HG02763 (cell line): ENCODE measurements around the gene FRS2.

ENCODE experiments used
- ATAC-seq: cut with Tn5 transposase; IDR thresholded peaks from one replicate; pipeline ENCODE4 v1.9.1; 2021; ENCODE audit warnings: mild to moderate bottlenecking, moderate library complexity; ENCODE audit not compliant: unreplicated experiment

Gene FRS2

DNA sequence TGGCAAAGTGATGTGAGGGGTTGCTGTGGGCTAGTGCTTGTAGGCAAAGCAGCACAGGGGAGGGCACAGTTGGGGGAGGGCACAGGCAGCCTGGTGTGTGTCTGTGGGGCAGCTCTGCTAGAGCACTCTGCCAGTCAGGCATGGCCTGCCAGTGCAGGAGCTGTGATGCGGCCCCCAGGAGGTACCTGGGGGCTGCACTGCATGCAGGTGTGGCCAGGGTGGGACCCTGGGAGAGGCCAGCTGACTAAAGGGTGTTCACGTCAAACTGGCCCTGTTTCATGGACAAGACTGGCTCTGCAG lies 54.1 kb downstream of the FRS2 start:
- no peak for ATAC-seq

DNA sequence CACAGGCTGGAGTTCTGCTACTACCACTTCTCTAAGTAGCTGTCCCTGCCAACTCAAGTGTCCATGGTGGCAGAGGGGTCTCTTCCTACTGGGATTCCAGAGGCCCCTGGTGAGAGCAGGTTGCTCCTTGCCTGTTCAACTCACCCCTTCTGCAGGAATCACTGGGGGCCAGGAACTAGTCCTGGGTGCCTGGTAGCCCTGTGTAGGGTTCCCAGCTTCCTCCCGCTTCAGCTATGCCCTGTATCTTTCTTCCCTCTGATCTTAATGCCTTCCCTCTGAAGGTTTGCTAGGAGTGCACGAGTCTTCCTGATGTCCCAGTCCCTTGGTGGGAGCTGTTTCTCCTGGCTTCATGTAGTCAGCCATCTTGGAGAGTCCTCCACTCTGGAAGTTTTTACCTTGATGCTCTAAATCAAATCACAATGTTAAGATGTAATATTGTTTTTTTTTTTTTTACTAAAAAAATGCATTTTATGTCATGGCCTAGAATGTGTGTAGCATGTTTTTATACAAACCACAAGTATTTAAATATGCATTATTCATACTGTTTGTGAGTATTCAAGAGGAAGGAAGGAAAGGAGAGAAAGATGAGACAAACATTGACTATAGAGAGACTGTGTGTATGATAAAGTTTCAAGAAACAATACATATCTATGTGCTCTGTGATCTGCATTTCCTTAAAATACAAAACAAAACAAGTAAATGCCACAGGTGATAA lies 54.7 kb downstream of the FRS2 start:
- ATAC-seq, result no peak

DNA sequence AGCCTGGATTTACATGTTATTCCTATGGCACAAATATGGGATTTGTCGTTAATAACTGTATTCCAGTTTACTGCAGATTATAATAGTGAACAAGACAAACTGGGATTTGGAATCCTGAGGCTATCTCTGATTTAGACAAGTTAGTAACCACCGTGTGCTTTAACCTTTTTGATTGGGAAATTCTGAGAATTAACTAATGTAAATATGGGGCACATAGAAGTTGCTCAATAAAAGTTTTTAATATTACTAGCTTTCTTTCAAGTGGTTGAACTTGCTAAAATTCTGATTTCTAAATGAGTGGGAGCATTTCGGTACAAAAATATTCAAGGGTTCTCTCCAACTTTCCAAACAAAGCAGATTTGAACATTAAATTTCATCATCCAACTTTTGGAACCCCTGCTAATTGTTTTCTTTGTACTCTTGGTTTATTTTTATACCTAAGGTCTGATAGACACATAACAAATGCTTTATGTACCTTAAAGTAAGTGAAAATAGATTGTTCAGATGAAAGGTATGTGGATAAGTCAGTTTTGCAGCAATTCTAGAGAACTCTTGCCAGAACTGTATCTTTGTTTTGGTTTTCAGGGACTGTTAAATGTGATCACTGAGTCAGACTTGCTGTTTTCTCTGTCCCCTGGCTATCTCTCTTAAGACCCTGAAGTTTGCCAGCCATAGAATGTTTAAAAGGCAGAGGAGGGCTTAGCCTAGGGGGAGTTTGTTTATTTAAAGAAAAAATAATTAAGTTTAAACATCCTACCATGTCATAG lies 57.5 kb downstream of the FRS2 start:
- no peak for ATAC-seq

DNA sequence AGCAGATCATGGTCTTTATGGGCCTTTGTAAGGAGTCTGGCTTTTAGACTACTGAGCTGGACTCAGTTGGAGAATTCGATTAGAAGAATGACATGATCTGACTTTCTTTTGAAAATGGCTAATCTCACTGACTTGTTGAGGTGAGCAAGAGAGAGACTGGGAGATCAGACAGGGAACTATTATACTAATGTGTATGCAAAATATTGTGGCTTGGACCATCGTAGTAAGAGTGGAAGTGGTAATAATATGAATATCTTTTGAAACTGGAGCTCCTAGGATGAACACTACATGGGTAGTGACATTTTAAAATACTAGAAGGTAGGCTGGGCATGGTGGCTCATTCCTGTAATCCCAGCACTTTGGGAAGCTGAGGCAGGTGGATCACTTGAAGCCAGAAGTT lies 58.8 kb downstream of the FRS2 start:
- ATAC-seq, result no peak

DNA sequence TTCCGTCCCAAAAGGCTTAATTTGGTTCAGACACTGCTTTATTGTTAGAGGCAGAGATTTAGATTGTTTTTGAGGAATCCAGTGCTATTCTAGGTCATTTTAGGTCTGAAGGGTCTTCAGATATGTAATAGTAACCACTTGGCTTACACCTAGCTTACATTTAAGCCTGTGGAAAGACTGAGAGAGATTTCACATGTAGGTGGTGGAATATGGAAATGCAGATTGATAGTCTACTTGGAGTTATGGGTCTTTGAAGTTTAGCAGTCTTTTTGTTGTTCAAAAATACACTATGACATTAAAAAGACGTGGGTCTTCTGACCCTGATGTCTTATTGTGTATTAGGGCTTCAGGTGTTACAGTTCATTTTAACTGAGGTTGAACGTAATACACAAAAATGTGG lies 63.7 kb downstream of the FRS2 start:
- ATAC-seq, result no peak

DNA sequence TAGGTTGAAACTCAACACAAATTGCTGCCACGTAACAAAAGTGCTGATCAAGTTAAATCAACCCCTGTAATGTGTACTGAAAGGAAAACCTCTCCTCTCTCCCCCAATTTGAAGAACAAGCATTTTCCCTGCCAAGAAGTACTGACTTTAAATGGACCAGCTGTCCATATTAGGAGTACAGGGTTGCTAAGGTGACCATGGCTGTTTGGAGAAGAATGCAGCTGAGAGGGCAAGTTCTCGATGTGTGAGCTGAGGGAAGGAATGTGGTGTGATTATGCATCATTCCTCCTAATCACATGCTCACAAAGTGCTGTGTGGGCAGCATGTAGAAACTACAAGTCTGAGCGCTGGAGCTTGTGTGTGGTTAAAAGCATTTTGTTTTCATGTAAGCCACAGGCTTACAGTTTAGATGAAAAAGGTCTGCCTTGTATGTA lies 64.2 kb downstream of the FRS2 start:
- peak; percentile 82 for ATAC-seq

DNA sequence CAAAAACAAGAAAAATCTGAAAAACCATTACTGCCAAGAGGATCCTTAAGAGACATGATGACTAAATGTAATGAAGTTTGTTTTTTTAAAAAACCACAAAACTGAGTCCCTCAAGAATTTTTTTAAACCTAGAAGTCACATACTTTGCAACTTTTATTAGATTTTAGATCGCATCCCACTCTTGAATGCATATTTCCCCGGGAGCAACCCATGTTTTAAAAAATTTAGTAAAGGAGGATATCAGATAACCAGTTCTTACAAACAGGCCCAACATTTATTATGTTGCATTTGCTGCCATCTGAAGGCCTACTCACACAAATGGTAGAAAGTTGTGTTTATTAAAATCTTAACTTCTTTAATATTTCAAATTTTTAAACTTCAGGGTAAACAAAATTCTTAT lies 70.8 kb downstream of the FRS2 start:
- ATAC-seq, result no peak

DNA sequence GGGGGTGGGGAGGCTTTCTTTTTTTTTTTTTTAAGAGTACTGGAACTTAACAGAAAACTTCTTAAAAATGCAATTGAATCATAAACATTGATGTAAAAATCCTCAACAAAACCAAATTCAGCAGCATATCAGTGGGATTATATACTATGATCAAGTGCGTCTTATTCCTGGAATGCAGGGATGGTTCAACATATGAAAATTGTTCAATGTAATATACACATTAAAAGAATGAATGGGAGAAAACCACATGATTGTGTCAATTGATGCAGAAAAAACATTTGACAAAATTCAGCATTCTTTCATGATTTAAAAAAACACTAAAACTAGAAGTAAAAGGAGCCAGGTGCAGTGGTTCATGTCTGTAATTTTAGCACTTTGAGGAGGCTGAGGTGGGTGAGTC lies 73.9 kb downstream of the FRS2 start:
- ATAC-seq, result no peak

DNA sequence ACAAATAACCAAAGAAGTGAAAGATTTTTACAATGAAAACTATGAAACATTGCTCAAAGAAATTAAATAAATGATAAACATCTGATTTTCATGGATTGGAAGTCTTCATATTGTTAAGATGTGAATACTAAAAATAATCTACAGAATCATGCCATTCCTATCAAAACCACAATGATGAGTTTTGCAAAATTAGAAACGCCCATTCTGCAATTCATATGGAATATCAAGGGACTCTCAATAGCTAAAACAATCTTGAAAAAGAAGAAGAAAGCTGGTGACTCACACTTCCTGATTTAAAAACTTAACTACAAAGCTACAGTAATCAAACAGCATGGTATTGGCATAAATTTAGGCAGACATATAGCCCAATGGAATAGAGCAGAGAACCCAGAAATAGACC lies 74.9 kb downstream of the FRS2 start:
- ATAC-seq, result no peak

DNA sequence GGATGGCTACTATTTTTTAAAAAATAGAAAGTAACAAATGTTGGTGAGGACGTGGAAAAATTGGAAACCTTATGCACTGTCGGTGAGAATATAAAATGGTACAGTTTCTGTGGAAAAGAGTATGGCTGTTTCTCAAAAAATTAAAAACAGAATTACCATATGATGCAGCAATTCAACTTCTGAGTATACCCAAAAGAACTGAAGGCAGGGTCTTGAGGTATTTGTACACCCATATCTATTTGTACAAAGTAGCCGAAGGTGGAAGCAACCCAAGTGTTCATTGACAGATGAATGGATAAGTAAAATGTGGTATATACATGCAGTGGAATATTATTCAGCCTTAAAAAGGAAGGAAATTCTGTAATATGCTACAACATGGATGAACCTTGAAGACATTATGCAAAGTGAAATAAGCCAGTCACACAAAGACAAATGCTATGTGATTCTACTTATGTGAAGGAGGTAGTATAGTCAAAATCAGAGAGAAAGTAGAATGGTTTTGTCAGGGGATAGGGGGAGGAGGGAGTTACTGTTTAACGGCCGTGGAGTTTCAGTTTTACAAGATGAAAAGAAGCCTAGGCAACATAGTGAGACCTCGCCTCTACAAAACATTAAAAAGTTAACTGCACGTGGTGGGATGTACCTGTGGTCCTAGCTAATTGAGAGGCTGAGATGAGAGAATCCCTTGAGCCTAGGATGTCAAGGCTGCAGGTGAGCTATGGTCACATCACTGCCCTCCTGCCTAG lies 76.7 kb downstream of the FRS2 start:
- ATAC-seq, result peak; percentile 67

DNA sequence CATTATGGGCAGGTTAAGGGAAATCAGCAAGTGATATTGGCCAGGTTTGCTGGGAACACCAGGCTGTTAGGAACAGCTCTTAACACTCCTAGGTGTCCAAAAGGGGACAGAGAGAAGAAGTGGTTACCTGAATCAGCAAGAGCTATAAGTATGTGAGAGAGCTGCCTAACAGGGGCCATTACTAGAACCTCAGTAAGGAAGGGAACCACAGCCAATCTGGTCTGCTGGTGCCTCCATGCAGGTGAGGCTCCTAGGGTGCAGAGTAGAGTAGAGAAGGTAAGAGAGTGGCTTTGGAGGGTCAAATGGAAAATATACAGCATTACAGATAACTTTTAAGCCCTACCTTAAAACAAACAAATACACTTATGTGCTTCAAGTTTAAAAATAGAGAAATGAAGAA lies 78.5 kb downstream of the FRS2 start:
- no peak for ATAC-seq

DNA sequence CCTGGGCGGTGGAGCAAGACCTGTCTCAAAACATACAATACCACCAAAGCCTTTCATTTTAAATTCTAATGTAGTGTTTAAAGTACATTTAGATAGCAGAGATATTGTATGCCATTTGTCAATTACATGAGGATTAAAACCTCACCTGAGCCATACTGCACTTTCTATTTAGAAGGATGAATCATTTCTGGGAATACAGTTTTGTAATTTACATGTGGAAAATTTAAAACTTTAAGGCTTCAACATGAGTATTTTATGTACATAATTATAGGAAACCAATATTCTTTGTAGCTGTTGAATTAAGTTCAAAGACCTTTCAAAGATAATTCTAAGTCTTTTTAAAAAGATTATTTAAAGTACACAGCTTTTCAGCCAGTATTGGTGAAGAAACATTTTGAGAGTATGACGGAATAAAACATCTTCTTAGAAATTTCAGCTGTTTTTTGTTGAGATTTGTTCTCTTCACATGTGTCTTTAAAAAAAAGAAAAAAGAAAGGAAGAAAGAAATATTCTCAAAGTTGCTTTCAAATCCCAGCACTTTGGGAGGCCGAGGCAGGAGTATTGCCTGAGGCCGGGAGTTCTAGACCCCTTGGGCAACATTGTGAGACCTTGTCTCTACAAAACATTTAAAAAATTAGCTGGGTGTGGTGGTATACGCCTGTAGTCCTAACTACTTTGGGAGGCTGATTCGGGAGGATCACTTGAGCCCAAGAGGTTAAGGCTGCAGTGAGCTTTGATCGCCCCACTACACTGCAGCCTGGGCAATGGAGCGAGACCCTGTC lies 80.6 kb downstream of the FRS2 start:
- no peak for ATAC-seq

DNA sequence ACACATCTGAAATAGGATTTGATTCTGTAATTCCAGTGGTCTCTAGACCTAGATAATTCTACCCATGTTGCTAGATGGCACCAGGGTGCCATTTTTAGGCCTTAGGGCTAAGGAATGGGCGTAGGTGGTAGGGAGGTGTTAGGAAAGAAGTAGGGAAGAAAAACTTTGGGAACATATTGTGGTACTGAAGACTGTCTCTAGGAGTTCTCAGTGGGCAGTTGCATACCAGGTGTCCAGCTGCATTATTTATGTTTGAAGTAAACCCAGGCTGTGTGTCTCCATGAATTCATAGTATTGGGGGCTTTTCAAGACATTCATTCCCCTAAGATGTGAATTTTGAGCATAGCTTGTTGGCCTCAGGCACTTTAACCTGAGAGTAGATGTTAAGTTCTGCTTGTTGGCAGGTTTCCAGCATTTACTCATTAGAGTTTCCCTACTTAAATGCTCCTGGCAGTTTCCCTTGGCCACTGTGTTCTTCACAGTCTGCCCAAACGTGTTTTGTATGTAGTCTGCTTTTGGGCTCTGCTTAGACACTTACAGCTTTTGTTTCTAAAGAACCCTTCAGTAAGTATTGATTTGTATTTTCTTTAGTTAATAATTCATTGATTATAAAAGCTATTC lies 83.5 kb downstream of the FRS2 start:
- no peak for ATAC-seq

DNA sequence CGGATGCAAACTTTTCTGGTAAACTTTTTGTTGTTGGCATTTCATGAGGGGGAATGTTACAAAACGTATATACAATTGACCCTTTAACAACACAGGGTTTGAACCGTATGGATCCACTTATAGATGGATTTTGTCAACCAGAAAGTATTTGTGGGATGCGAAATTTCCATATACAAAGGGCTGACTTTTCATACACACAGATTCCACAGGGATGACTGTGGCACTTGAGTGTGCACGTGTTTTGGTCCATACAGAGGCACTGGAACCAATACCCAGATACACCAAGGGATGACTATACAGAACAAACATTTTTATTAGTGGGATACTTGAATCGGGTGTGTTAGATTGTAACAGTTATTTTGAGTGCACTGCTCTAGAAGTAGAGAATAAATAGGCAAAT lies 85.3 kb downstream of the FRS2 start:
- no peak for ATAC-seq

DNA sequence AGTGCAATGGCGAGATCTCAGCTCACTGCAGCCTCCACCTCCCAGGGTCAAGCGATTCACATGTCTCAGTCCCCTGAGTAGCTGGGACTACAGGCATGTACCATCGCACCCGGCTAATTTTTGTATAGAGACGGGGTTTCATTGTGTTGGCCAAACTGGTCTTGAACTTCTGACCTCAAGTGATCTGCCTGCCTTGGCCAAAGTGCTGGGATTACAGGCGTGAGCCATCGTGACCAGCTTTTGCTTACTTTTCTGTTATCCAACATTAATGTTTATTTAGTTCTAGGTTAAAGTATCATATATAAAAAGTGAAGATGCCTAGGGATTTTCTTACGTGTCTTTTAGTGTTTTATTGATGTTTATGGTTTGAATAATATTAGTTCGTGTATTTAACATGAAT lies 86.2 kb downstream of the FRS2 start:
- ATAC-seq, result no peak

DNA sequence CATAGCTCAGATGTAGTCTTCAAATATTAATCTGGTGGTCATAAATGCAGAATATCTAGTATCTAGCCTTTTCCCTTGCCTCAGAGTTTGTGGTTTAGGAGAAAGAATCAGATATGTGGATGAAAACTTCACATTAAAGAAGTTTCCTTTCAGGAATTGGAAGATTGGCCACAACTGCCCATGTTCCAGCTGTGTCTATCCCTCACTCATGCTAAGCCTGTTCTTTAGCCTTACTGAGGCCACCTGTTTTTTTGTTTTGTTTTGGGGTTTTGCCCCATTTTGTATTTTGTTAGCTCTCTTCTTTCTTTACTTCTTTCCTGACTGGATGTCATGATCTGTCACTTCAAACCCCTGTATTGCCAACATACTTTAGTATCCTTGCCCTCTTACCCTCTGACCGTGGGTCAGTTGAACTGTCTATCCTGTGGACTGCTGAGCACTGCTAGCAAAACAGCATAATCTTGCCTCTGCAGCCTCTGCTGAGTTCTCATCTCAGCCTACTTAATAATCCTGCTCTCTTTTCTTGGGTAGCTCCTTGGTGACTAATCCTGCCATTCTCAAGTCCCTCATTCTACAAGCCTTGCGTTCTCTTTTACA lies 93.1 kb downstream of the FRS2 start:
- ATAC-seq, result no peak

DNA sequence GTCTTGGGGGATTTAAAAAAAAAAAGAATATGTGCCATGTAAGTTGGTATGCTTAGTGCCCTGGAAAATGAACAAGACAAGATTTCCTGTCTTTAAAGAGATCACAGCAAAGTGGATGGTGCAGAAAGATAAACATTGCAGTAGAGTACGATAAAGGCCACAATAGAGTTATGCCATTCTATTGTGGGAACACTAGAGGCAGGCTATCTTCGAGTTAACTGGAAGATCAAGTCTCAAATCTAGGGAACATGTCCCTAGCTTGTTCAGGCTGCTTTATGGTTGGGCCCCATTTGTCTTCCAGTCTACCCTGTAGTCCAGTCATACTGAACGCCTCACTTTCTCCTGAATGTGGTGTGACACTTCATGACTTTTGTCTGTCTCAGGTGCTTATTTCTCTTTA lies 96.4 kb downstream of the FRS2 start:
- no peak for ATAC-seq

DNA sequence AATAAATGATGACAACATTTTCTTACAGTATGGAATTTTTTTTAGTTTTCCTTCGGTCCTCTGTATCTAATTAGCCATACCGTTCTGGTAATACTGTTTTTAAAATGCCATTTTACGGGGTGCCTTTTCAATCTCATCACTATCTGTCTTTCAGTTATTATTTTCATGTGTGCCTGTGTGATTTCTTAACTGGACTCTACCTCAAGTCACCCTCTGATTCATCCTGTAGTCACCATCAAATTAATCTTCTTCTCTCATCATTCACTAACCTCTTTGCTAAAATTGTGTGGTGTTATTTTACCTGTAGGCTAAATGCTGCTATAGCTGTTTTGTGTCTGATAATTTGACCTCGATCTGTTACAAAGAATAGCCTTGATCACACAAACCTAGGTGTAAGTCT lies 99.0 kb downstream of the FRS2 start:
- no peak for ATAC-seq

DNA sequence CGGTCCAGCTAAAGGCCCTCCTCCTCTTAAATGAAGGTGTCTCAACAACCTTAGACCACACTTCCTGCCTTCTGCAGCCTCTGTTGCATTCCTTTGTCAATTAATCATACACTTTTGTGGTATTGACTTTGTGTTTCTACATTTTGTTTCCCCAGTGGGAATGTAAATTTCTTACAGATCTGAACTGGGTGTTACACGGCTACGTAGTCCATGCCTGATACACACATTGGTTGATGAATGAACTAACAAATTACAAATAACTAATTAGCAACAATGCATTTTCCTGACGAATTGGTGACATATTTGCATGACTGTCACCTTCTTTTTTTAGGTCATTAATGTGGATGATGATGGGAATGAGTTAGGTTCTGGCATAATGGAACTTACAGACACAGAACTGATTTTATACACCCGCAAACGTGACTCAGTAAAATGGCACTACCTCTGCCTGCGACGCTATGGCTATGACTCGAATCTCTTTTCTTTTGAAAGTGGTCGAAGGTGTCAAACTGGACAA lies 99.9 kb downstream of the FRS2 start:
- no peak for ATAC-seq
